HG02852 (cell line): ENCODE data around the gene NOS1.
"Not testable (repeated sequence)": the region's sequence is repeated elsewhere in the genome, so short reads cannot be mapped to it uniquely, and the experiment has no call there.

Experiments
- ATAC-seq: cut with Tn5 transposase; IDR thresholded peaks from one replicate; pipeline ENCODE4 v1.9.1; 2021; ENCODE audit warnings: mild to moderate bottlenecking, moderate library complexity; ENCODE audit not compliant: unreplicated experiment

Gene NOS1

DNA sequence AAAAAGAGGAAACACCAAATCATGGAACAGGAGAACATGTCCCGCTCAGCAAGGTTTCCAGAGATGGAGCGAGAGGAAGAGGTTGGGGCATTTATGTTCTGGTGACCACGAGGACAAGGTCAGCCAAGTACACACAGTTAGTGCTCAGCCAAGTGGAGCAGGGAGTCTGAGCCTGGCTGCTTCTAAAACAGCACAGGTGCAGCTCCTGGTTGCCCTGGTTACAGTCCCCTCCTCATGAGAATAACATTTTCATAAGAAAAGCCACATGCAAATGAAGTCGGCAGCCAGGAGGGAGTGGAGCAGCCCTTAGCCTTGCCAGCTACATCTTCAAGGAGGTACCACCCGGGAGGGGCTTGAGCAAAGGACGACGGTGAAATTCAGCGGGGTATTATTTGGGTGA lies 81.8 kb downstream of the NOS1 start:
- no peak for ATAC-seq

DNA sequence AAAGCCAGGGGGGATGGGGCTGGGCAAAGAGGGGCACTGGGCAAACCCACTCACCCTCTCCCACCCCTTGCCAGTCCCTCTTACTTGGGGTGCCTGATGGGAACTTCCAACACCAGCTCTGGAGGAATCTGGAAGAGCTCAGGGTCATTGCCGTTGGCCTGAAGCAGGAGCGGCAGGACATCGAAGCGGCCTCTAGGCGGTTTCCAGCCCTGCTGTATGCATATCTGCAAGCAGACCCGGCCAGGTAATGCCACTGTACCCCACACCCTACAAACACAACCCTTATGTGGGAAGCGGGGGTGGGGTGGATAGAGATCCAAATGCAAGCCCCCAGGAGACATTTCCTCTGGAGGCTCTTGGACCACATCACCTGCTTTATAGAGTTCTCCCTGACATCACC lies 83.6 kb downstream of the NOS1 start:
- no peak for ATAC-seq

DNA sequence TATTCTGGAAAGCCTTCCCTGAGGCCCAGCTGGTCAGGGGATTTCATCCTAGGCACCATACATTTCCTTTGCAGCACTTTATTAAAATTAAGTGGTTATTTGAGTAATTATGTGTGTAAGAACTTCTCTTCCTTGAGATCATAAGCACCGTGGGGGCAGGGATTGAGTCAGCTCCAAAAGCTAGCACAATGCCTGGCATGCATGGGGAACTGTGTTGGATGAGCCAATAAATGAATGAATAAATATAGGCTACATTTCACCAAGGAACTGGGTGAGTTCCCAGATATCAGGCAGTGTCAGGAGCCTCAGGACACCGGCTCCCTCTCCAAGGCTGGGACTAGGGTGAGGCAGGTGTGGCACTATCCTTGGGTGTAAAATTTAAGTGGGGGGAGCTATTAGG lies 88.3 kb downstream of the NOS1 start:
- ATAC-seq = no peak

DNA sequence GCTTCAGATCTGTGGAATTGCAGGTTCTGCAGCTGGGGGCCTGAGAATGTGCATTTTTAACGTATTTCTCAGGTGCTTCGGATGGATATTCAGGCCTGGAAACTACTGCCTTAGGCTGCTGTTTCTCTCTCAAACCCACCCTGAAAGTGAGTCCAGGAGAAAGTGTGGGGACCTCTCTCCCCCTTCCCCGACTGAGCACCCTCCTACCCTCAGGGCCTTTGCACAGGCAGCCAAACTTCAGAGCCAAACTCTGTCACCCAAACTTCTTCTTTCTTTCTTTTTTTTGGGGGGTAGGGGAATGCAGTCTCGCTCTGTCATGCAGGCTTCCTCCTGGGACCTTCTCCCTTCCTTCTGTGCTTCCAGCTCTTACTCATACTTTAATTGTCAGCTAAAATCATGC lies 88.7 kb downstream of the NOS1 start:
- no peak for ATAC-seq

DNA sequence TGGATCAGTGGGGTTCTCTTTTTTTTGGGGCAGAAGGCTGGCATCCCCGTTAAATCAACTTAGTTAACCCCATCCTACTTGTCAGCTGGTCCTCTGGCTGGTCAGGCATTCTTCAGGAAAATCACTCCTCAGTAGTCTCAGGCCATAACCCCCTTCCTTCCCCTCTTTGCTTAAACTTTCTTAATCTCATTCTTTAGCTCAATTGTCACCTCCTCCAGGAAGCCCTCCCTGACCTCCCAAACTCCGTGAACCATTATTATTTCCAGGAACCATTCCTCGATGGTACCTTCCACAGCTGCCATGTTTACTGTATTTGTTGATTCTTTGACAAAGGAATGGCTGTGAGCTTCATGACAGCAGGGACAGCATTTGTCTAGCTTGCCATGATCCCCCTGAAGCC lies 98.7 kb downstream of the NOS1 start:
- no peak for ATAC-seq

DNA sequence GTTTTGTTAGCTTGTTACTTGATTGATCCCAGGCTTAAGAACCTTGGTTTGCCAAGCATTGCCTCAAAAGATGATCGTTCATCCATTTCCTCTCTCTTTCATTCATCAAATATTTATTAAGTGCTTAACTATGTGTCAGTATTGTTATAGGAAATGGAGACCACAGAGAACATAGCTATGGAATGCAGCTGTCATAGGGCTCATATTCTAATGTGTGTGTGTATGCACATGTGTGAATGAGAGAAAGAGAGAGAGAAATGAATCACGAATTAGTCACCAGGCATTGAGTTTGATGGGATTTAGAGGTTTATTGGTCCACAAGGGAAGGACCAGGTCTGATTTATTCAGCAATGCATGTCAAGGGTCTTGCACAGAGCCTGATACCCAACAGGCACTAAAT lies 100.2 kb downstream of the NOS1 start:
- ATAC-seq = no peak

DNA sequence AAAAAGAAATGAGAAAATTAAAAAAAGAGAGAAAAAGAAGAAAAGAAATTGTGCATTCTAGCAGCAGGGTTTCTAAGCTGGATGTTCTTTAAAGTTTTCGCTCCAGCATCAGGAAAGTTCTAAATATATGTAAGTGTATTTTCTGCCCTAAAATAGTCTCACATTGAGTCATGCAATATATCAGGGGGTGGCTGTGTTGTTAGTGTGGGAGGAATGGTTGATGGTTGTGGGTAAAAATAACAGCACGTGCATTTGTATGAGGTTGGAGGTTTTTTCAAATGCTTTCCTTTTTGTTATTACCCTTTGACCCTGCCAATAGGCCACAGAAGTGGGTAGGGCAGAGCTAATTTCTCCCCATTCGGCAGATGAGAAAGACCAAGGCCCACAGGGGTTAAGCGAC lies 106.0 kb downstream of the NOS1 start:
- ATAC-seq = no peak

DNA sequence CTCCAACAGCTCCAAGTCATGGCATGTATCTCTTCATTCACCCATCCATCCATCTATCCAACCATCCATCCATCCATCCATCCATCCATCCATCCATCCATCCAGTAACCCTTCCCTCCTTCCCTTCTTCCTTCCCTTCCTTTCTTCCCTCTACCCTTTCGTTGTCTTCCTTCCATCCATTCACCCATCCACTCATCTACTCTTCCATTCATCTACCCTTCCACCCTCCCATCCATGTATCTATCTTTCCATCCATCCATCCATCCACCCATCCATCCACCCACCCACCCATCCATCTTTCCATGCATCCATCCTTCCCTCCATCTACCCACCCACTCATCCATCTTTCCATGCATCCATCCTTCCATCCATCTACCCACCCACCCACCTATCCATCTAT lies 117.9 kb downstream of the NOS1 start:
- ATAC-seq = no peak

DNA sequence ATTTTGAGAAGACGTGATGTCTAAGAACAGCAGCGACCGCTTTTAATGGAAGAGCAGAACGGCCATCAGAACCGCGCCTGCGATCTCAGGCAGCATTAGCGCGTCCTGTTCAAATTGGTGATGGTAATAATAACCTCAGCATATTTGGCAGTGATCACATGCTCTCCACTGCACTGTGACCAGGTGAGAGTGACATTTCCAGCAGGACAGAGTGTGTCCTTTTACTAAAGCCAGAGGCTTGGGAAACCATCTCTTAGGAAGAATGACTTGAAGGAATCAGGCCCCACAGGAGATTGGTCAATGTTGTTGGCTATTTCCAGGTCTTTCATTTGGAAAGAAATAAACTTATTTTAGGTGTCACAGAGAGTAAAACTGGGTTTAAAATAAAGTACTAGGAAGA lies 119.7 kb downstream of the NOS1 start:
- ATAC-seq = no peak

DNA sequence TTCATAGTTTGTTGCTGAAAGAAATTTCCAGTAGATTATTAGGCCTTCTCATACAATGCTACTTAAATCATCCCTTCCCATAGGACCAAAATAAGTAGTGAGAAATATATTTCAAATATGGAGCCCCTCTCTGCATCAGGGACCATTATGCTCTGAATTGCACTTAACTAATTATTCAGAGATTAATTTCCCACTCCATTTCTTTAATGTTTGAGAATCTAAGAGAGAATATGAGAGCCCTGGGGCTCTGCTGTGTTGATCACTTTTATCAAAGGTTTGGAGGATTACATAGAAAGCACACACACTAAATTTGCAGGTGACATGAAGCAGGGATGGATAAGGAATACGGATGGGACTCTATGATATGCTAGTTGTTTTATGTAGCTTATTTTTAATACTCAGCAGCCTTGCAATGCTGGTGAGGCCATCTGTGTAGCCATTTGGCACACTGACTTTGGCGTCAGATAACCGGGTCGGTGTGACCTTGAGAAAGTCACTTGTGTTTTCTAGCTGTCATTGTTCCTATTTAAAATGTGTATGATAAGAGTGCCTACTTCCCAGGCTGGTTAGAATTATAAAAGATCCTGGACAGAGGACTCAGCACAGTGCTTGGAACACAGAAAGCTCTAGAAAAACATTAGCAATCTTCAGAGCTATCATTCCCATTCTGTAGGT lies 121.2 kb downstream of the NOS1 start:
- ATAC-seq = no peak

DNA sequence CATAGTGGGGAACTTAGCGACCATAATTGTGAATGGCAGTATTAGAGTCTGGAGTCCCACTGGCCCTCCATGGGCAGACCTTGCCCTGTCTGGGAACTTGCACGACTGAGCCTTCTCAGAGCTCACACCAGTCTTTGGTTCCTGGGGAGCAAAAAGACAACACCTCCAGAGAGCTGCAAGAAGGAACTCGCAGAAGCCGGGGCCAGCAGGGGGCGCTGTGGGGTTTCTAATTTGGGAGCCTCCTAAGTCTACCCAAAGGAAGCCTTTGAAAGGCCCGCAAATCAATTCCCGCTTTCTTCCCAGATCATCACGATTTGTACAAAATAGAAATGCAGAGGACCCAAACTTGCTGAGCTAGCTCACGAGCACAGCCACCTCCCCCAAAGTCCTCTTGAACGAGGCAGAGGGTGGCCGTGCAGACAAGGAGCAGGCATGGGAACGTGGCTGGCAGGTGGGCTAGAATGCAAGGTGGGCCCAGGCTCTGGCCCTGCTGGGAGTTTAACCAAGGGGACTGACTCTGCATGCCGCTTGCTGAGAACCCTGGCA lies 124.9 kb downstream of the NOS1 start:
- ATAC-seq = no peak

DNA sequence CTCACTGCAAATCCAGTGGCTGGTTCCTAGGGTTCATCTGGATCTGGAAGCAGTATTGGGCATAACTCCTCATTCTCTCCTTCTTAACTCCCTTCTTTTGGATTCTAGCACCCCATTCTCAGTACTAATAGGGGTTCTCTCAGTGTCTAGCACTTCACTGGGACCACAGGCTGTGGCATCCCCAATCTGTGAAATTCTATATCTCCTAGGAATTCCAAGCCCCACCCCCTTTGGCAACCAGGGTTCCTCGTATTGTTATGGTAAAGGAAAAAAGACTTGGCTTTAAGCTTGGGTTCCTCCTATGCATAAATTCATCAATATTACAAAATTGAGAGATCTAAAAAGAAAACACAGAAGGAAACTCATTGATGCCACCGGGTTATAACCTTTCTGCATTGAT lies 126.2 kb downstream of the NOS1 start:
- no peak for ATAC-seq

DNA sequence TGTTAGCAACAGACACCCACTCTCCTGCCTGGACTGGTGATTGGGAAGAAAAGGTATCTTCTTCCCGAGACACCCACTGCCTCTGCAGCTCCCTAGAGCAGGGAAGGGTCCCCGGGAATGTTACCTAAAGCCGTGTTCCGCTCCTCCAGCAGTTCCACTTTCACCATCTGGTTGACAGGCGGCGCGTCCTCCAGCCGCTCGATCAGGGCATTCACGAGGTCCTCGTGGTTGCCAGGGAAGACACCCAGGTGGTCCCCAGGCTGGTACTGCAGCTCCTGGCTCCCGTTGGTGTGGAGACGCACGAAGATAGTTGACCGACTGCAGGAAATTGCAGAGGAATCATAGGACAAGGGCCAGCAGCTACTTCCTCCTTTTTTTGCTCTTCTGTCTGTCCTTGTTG lies 127.0 kb downstream of the NOS1 start:
- no peak for ATAC-seq

DNA sequence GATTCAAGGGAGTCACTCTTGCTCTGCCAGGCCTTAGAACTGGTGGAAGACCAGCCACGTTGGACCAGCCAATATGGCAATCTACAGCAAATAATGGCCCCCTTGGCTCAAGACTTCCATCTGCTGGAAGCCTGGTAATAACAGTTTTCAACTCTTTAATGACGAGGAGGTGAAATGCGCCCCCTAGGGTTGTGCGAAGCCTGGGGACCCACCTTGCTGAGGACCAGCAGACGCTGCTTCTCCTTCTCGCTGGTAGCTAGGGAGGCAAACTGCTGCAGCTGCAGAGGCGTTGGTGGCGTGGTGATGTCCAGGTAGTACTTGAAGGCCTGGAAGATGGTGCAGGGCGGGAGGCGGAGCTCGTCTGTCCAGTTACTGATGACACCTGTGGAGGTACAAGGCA lies 129.7 kb downstream of the NOS1 start:
- ATAC-seq = no peak

DNA sequence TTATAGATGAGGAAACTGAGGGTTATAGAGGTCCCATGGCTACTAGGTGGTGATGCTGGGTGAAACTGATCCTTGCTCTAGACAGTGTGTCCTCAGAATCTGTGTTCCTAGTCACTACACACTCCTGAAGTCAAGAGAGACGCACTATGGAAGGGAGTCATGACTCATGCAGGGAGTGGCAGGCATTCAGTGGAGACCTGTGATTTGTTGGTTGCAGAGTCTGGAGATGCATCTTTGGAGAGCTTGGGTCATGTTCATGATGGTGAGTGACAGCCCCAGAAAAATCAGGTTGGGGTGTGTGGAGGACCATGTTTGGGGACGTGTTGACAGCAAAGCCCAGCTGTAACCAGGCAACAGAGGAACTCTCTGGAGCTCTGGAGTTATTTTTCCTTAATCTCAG lies 133.2 kb downstream of the NOS1 start:
- ATAC-seq = no peak

DNA sequence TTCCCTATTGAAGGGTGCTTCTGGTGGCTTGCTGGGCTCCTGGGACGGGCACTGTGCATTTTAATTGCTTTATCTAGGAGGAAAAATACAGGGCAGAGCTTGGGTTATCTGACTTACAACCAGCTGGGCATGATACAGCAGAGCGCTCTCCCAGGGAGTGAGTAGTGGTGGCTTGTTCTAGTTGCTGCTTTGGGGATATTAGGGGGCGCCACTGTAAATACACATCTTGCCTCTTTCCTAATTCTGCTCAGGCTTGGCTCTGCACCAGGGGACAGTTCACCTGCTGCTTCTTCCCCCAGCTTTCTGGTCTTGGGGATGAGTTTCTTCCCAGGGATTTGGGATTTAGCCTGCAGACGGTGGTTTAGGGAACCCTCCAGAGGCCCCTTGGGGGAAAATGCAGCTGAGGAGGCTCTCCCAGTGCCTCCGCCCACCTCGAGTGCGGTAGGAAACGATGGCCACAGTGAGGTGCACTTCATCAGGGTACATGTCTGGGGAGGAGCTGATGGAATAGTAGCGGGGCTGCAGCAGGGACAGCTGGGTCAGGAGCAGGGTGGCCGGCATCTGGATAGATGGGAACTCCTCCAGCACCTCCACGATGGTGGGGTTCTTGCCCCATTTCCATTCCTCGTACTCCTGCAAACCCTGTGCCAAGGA lies 134.3 kb downstream of the NOS1 start:
- ATAC-seq = no peak

DNA sequence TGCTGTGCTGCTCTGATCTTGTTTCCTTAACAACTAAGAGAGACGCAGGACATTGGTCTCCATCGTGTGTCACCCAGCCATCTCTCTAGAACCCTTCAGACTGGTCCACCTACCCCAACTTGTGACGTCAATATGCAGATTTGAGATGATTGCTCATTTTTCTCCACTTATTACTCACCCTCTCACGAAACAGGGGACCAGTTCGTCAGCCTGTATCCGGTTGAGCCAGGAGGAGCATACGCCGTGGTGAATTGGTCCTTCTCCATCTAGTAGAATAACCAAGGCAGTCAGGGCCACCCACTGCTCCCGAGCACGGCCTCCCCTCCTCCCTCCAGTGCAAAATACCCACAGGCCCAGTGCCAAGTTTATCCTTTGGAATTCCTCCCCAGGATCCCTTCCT lies 134.9 kb downstream of the NOS1 start:
- no peak for ATAC-seq

DNA sequence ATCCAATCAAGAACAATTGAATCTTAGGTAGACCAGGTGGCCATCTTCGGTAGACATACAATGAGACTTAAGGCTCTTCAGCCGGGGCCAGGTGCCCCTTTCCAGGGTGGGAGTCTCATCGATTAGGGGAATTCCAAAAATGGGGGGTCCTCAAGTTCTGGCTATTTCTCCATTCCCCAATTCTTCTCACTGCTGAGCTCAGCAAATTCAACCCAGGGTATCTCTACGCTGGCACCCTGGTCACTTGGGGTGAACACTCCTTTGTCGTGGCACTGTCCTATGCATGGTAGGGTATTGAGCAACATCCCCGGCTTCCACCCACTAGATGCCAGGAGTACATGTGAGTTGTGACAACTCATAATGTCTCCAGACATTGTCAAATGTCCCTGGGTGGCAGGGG lies 136.2 kb downstream of the NOS1 start:
- no peak for ATAC-seq

DNA sequence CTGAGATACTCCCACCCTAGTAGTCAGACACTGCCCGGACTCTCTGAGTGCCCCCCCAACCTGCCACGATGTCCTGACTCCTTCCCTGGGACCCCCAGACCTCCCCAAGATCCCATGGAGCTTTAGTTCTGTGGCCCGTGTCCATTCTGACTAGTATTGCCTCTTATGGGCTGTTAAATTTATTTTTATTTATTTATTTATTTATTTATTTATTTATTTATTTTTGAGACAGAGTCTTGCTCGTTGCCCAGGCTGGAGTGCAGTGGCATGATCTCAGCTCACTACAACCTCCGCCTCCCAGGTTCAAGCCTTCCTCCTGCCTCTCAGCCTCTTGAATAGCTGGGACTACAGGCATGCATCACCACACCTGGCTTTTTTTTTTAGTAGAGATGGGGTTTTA lies 140.5 kb downstream of the NOS1 start:
- ATAC-seq = not testable (repeated sequence)

DNA sequence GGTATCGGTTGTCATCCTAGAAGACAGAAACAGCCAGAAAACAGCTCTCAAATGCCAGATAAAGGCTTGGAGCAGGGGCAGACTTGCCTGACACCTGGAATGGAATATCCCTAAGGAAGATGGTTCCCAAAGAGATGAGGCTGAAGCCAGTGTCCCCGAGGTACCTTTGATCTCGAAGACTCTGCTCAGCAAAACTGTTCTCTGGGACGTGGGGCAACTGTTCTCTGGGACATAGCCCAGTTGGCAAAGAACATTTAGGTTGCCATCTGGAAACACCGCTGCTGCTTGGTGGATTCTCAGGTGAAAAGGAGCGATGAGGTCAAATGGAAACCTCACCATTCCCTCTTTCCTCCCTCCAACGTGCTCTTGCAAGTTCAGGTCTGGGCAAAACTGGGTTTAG lies 143.3 kb downstream of the NOS1 start:
- ATAC-seq = no peak

DNA sequence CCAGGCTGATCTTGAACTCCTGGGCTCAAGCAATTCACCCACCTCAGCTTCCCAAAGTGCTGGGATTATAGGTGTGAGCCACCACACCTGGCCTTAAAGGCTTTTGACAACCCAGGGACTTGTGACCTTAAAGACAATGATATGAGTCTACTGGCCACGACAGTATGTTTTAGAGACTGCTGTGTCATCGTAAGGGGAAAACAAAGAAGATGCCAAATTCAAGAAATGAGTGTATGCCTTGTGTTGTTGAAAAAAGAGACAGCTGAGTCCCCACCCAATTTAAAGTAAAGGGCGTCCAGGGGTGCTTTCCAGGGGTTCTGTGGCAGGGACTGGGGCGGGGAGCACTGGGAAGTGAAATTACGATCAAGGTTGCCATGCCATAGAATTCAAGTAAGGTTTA lies 144.7 kb downstream of the NOS1 start:
- no peak for ATAC-seq

DNA sequence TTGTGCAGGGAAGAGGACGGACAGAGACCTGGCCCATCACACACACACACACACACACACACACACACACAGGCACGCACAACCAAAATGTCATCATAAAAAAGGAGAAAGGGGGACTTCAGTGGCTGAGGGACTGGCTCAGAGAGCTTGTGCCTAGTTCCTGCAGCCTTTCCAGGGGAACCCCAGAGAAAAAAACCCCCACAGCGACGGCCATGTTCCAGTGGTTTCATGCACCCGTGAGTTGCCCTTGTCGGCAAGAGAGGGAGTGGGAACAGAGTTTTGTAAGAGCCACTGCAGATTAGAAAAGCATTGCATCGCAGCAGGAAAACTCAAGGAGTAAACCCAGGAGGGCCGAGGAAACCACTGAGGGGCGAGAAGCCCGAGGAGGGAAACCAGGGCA lies 146.6 kb downstream of the NOS1 start:
- no peak for ATAC-seq

DNA sequence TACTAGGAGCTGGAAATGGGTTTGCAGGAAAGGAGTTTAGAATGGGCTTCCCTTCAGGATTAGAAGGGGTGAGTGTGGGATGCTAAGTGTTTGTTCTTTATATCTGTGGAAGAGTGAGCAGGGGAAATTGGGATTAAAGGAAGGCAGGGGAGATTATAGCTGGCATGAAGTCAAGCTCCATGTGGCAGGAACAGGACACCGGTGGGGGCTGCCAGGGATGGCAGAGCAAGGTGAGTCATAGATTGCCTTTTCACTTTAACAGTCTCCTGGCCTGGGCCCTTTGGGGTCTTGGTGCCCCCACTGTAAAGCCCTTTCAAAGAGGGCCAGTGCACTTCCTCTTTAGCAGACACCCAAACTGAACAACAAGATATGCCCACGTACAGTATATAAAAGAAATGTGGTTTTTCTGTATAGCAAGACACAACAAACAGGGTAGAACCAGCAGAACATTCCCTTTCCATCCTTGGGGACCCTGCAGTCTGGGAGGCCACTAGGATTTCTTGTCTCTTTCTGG lies 148.1 kb downstream of the NOS1 start:
- ATAC-seq = no peak
